Vagina (tissue), 2 donors: Measurements from ENCODE around the gene JAK1.

Source experiments
- POLR2AphosphoS5 ChIP-seq, 2 donors: sonication (generic); formaldehyde crosslinking; IDR thresholded peaks; one replicate each; pipeline ENCODE4 v1.9.0; 2017; ENCODE audit warnings: antibody characterized with exemption in 2 of 2, mild to moderate bottlenecking in 2 of 2, low read depth in 1 of 2; ENCODE audit not compliant: insufficient read depth in 1 of 2
- TF ChIP-seq, protein P1 (sequence below), 3 experiments: fragments of 450-650 bp in 2 of 3; fragments of 200-600 bp in 1 of 3; sonication (generic) in 1 of 3; IDR thresholded peaks; one replicate each; pipeline ENCODE4 v1.5.1; 2017 to 2019; ENCODE audit warnings: antibody characterized with exemption in 3 of 3, mild to moderate bottlenecking in 2 of 3, moderate library complexity in 2 of 3

DNA sequence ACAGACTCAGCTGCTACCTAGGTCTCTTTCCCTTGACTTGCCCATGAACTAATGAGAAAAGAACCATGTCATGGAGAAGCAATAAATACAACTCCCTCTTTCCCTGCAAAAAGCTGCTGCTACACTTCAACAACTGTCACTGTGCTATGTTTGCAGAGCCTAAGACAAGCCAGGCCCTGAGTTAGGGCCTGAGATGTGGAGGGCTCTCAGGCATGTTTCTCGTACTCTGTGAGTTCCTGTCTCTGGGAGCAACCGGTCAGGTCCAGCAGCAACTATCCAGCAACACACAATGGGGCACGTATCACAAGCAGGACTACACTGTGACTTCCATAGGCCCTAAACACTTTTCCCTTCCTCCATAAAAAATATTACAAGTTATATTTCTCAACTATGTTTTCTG lies 91.7 kb downstream of the JAK1 start:
- TF ChIP-seq, protein P1, sequence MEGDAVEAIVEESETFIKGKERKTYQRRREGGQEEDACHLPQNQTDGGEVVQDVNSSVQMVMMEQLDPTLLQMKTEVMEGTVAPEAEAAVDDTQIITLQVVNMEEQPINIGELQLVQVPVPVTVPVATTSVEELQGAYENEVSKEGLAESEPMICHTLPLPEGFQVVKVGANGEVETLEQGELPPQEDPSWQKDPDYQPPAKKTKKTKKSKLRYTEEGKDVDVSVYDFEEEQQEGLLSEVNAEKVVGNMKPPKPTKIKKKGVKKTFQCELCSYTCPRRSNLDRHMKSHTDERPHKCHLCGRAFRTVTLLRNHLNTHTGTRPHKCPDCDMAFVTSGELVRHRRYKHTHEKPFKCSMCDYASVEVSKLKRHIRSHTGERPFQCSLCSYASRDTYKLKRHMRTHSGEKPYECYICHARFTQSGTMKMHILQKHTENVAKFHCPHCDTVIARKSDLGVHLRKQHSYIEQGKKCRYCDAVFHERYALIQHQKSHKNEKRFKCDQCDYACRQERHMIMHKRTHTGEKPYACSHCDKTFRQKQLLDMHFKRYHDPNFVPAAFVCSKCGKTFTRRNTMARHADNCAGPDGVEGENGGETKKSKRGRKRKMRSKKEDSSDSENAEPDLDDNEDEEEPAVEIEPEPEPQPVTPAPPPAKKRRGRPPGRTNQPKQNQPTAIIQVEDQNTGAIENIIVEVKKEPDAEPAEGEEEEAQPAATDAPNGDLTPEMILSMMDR (IDR thresholded peaks at IDR 0.05) = no peak
- no peak for TF ChIP-seq POLR2AphosphoS5 (IDR thresholded peaks at IDR 0.05; ENCODE audit: insufficient read depth in 1 of 2, low read depth in 1 of 2)
